Activated CD4-positive, alpha-beta T cell treated with anti-CD3 and anti-CD28 coated beads, Interleukin-10, Interleukin-2, amounts not matched to agents 100 ng/mL and 50 ng/mL, durations not matched to agents 16 hours and 8 hours (primary cell): ENCODE measurements around the gene OR51G2.
"Not testable (repeated sequence)": the region's sequence is repeated elsewhere in the genome, so short reads cannot be mapped to it uniquely, and the experiment has no call there.

Experiments
- DNase-seq: peaks from one replicate; pipeline ENCODE4 v3.0.0-alpha.2; 2020

OR51G2 gene

DNA sequence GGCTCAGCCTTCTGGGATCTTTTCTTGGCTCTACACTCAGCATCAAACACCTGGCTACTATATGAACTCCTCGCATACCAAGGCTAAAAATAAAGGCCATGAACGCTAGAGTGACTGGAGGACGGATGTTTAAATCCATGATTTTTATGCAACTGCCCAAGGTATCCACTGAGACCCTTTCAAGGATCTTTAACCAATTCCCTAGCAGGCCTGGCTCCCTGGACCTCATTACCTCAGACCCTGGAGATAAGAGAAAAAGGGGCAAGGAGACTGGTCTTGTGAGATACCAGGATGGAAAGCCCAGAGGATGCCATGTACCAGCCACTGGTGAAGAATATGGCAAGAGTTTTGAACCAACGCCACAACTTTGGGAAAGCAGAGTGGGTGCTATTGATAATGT lies at the start of gene OR51G2:
Gene OR51G2 (minus strand): TSS at position 101 of the 400 bp plus-strand sequence. CDS start 3,687 bp downstream, outside the sequence.
- no peak for DNase-seq

DNA sequence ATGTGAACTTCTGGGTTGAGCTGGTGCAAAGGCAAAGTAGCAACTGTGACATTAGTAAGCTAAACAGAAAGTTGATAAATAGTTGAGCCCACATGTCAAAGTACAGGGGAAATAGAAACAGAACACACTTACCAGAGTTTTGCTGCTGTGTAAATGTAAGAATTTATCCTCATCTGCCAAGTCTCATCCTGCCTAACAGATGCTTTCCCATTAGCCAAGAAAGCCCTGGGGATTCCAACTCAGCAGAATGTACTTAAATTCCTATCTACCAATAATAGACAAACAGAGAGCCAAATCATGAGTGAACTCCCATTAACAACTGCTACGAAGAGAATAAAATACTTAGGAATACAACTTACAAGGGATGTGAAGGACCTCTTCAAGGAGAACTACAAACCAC lies 43.7 kb upstream of the OR51G2 start:
- no peak for DNase-seq

- peak; percentile 19 for DNase-seq
These were observed 41.7 kb upstream of the OR51G2 start for GRCh38 chr11:4960877-4961276.

DNA sequence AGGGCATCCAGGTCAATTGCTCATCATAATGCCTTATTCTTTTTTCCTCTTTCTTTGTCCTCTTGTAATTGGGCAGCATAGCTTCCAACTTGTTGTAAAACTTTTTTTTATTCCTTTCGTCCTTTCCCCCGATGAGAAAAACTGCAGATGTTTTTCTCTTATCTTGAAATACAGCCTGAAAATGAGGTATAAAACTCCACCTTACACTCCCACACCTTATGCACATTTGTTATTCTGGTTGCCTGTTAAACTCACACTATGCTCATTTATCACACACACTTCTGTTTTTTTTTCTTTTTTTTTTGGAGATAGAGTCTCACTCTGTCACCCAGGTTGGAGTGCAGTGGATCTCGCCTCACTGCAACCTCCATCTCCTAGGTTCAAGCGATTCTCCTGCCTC lies 38.2 kb upstream of the OR51G2 start:
- DNase-seq, result no peak

DNA sequence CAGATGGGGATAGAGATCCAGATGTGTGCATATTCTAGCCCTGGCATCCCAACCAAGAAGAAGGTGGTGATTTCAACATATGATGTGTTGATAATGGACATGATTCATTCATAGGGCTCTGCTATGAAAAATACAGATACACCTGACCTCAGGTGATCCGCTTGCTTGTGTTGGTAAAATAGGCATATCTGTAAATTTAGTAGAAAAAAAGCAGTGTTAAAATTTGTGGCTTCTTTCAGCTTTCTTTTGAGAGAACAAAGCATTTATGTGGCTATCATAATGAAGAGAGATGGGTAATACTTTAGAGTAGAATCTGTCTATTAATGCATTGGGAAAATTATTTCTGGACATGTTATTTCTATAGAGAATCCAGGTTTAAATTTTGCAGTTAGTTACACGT lies 36.5 kb upstream of the OR51G2 start, which contains the start of gene OR51A2:
Gene OR51A2 (minus strand): TSS at position 101 of the 400 bp plus-strand sequence. CDS start 0 bp downstream, at position 101.
- not testable (repeated sequence) for DNase-seq

GRCh38 chr11:4947505-4947904 lies 28.4 kb upstream of the OR51G2 start, which contains the start of gene OR51A4:
Gene OR51A4 (minus strand): TSS chr11:4947605. CDS start chr11:4947100, 505 bp downstream.
- no peak for DNase-seq

DNA sequence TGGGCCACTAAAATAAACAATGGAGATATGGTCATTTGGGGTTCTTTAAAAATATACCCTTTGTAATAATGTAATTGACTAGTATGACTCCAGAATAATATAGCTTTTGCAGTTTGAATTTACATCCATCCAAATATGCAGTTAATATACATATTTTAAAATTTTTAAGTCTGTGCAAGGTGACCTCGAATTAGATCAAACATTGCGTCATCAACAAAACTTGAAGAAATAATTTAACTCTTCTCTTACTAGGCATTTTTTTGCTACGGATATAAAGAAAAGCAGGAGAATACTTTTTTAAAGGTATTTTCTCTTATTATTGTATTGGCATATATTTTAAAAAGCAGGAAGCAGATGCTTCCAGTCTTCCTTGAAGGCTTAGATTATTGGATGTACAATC lies 17.6 kb upstream of the OR51G2 start:
- no peak for DNase-seq

DNA sequence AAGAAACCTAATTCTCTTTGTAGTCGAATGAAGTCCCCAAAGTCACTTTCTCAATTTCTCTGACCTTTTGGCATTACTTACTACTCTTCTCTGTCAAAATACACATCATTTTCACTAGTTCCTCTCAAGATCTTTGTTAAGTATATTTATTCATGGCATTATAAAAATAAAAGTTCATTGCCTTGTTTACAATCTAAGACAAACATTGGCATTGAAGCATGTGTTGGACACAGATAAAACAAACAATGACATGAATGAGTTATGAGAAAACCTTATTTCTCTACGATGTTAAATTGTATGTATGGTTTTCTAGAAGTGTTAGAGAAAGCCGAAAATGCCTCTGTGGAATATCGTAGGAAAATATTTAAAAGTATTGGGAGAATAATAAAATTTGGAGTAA lies 13.6 kb upstream of the OR51G2 start:
- no peak for DNase-seq

- no peak for DNase-seq
These were observed 7.5 kb upstream of the OR51G2 start for GRCh38 chr11:4926608-4927007.

GRCh38 chr11:4924239-4924638 lies 5.1 kb upstream of the OR51G2 start, which contains the start of gene OR51G1:
Gene OR51G1 (minus strand): TSS chr11:4924339. CDS start chr11:4924339, 0 bp downstream.
- DNase-seq, result no peak

GRCh38 chr11:4922304-4922703 lies 3.2 kb upstream of the OR51G2 start:
- no peak for DNase-seq

GRCh38 chr11:4921796-4922195 lies 2.6 kb upstream of the OR51G2 start:
- DNase-seq, result no peak

DNA sequence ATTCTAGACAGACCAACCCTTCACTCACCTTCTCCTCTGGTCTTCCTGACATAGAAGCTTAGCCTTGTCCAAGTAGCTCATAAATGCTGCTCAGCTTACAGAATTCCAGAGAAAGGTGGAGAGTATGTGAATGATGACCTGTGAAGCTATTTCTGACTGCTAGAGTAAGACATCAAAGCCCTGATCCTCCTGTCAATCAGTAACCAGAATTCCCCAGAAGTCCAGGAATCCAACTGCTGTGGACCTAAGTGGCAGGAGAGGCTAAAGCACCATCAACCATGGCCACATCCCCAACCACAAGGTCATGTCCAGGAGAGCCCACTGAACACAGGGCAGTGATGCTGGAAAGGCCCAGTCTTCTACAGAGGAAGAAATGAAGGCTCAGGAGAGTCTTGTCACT lies 2.6 kb downstream of the OR51G2 start:
- no peak for DNase-seq

DNA sequence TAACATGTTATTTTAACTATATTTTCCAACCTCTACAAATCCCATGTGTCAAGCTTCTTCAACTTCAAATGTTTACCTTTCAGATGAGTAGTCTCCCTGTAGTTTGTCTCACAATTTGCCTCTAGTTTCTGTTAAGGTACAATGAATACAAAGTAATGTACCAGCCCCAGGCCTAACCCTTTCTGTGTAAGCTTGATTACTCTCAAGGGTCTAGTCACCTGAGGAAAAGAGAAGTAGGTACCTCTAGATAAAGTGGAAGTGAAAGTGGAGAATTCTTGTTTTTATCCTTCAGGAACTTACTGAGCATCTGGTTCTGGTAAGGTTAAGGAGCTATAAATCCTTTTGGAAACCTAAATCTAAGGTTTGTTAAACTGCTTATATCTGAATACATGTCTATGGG lies 15.7 kb downstream of the OR51G2 start, which contains the start of gene OR51A7:
Gene OR51A7 (plus strand): TSS at position 300 of the 400 bp plus-strand sequence. CDS start 3,587 bp downstream, outside the sequence.
- no peak for DNase-seq

DNA sequence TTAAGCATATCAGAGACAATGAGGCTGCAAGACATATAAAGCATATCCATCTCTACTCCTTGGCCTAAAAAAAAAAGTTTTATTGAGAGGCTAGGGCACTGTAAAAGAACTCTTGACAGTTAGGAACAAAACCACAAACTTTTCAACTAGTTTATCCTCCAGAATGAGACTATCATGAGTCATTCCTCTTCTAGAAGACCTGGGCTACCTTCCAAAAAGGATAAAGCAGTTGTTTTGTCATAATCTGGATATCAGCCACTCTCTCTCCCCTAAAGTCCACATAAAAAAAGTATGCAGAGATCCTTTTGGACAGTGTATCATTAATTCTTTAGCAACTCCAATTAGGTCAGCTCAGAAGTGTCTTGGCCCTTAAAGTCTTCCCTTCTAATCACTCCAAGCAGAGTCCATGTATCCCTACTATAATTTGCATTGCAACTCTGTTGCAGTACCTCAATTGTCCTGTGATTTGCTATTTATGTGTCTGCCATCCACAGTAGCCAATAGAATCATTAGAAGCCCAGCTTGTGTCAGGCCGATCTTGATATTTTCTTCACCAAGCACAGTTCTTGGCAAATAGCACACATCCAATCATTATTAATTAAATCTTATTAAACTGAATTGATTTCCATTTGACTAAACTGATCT lies 27.0 kb downstream of the OR51G2 start:
- no peak for DNase-seq

DNA sequence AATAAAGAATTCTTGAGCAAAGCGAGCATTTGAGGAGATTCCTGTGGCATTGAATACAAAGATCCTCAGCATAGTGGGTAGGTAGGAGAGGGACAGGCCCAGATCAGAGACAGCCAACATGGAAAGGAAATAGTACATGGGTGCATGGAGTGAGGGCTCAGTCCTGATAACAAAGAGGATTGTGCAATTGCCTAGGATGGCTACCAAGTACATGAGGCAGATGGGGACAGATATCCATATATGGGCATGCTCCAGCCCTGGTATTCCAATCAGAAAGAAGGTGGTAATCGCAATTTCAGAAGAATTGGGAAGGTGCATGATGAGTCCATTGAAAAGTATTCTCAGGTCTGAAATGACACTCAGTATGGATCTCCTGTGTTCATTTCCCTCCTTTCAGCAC lies 28.9 kb downstream of the OR51G2 start:
- no peak for DNase-seq

- DNase-seq, result no peak
These were observed 31.6 kb downstream of the OR51G2 start for GRCh38 chr11:4887591-4887990.

- no peak for DNase-seq
These were observed 33.0 kb downstream of the OR51G2 start for GRCh38 chr11:4886186-4886585.

GRCh38 chr11:4884361-4884760 lies 34.8 kb downstream of the OR51G2 start:
- DNase-seq, result no peak

DNA sequence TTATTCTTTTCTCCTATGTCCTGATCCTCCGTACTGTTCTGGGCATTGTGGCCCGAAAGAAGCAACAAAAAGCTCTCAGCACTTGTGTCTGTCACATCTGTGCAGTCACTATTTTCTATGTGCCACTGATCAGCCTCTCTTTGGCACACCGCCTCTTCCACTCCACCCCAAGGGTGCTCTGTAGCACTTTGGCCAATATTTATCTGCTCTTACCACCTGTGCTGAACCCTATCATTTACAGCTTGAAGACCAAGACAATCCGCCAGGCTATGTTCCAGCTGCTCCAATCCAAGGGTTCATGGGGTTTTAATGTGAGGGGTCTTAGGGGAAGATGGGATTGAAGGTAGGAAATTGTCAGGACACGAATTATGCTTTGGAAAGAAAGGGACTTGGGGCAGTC lies 36.6 kb downstream of the OR51G2 start:
- DNase-seq, result no peak

DNA sequence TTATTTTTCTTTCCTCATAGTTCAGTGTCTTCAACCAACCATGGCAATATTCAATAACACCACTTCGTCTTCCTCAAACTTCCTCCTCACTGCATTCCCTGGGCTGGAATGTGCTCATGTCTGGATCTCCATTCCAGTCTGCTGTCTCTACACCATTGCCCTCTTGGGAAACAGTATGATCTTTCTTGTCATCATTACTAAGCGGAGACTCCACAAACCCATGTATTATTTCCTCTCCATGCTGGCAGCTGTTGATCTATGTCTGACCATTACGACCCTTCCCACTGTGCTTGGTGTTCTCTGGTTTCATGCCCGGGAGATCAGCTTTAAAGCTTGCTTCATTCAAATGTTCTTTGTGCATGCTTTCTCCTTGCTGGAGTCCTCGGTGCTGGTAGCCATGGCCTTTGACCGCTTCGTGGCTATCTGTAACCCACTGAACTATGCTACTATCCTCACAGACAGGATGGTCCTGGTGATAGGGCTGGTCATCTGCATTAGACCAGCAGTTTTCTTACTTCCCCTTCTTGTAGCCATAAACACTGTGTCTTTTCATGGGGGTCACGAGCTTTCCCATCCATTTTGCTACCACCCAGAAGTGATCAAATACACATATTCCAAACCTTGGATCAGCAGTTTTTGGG lies 37.2 kb downstream of the OR51G2 start, which contains the start of gene OR51T1:
Gene OR51T1 (plus strand): TSS at position 41 of the 641 bp plus-strand sequence. CDS start 0 bp downstream, at position 41.
- DNase-seq, result no peak

- no peak for DNase-seq
These were observed 38.0 kb downstream of the OR51G2 start for GRCh38 chr11:4881188-4881587.

DNA sequence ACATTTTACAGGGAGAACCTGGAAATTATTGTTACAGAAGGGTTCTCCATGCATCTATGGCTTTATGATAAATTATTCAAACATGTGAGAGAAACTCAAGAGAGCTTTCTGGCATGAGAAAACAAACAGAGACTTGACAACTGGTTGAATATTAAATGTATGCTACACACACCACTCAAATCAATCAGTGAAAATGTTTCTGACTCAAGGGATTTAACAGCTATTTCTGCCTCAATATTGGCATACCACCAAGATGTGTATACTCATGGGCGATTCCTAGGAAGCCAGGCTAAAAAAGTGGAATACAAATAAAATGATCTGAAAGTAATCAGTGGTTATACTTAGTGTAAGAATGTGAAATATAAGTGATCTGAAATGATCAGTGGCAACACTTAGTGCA lies 53.3 kb downstream of the OR51G2 start:
- no peak for DNase-seq

GRCh38 chr11:4863876-4864275 lies 55.3 kb downstream of the OR51G2 start:
- DNase-seq, result no peak
